Measurements from ENCODE around the gene RETN. TPM values are rescaled to one million over a fixed set of nuclear protein-coding genes. Genes with fewer than 3 reads are reported as not detected.

RETN gene
- polyA plus RNA-seq, 2 of the 4 experiments (the other 2 are of a cell fraction): not detected

GRCh38 chr19:7647156-7647555, 21.7 kb upstream of the RETN start:
- ChIA-PET CTCF (interaction anchor here (1.0 kb wide), 1 partner anchor 10 kb away, joined by 3 read pairs; no protein-coding TSS in a partner anchor), POLR2A (no interaction called here)
- WGBS (ENCODE audit: missing lambda C conversion rate): 90% methylated on average over 2 of the region's 26 CpGs

GRCh38 chr19:7648265-7649014, 20.4 kb upstream of the RETN start:
- ChIA-PET POLR2A (no interaction called here), CTCF (interaction anchor here (0.9 to 1.8 kb wide), 3 partner anchors 25 to 32 kb away, joined by 3 to 5 read pairs (median 5); partner anchors contain the start of gene TRAPPC5)
- Histone ChIP-seq H3K4me1 (no peaks in the 10 kb centered on the region), H3K4me2 (no peak overlapping the region), H3K9me3 (no peaks in the 10 kb centered on the region), H3K4me3 (no peak overlapping the region), H3K27ac (no peak overlapping the region)
- FAIRE-seq (no peak), DNase-seq (ENCODE audit: low read depth in 1 of 2, low spot score in 1 of 2) (no peak), ATAC-seq (no peak)
- TF ChIP-seq HOXB13 (CRISPR knock-in tag; IDR thresholded peaks at IDR 0.05; ENCODE audit: low read depth) (no peak), USF2 (IDR thresholded peaks at IDR 0.05) (no peak), E2F6 (IDR thresholded peaks at IDR 0.05; ENCODE audit: borderline replicate concordance, low read depth) (no peak), SMC3 (IDR thresholded peaks at IDR 0.05) (no peak), ZC3H11A (IDR thresholded peaks at IDR 0.05) (no peak), PHF8 (IDR thresholded peaks at IDR 0.05; ENCODE audit: borderline replicate concordance, low read depth) (no peak), ZFP36 (IDR thresholded peaks at IDR 0.05; ENCODE audit: borderline replicate concordance, partially characterized antibody) (no peak), ZSCAN20 (CRISPR knock-in tag; IDR thresholded peaks at IDR 0.05) (no peak)
- WGBS (ENCODE audit: missing lambda C conversion rate): 88% methylated on average over 12 of the region's 15 CpGs

More at GRCh38 chr19:7647156-7647555, 21.7 kb upstream of the RETN start:
- TF ChIP-seq HDAC2 (IDR thresholded peaks at IDR 0.05) (no peak), ZNF302 (CRISPR knock-in tag; IDR thresholded peaks at IDR 0.05) (no peak), RAD21 (conservative IDR thresholded peaks at IDR 0.05 in 1 of 2, IDR thresholded peaks at IDR 0.05 in 1 of 2) (no peak), FOSB (CRISPR knock-in tag; IDR thresholded peaks at IDR 0.05) (no peak), PBX3 (IDR thresholded peaks at IDR 0.05) (no peak)
- H3K27ac ChIP-seq: no peak overlapping the region
- H3K4me3 ChIP-seq: no peak overlapping the region
- H3K4me1 ChIP-seq: no peaks in the 10 kb centered on the region
- no peak for ATAC-seq
- no peak for DNase-seq (ENCODE audit: low read depth in 1 of 2, low spot score in 1 of 2)
- no peak for FAIRE-seq
- H3K4me2 ChIP-seq: no peak overlapping the region
- H3K9me3 ChIP-seq: no peaks in the 10 kb centered on the region

- Histone ChIP-seq H3K4me1 (no peaks in the 10 kb centered on the region), H3K4me2 (no peak overlapping the region), H3K27ac (no peak overlapping the region), H3K9me3 (no peaks in the 10 kb centered on the region), H3K4me3 (no peak overlapping the region)
- ChIA-PET POLR2A (no interaction called here), CTCF (interaction anchor here (0.7 kb wide), 1 partner anchor 30 kb away, joined by 4 read pairs; the partner anchor contains the start of gene TRAPPC5)
- no peak for ATAC-seq
- no peak for FAIRE-seq
- WGBS (ENCODE audit: missing lambda C conversion rate): 84% methylated on average over 2 of the region's 2 CpGs
- no peak for DNase-seq (ENCODE audit: low read depth in 1 of 2, low spot score in 1 of 2)
- TF ChIP-seq HOXB5 (CRISPR knock-in tag; IDR thresholded peaks at IDR 0.05): no peak
- TF ChIP-seq POLR2AphosphoS2 (conservative IDR thresholded peaks at IDR 0.05; ENCODE audit: low read length): no peak
- TF ChIP-seq HOXA7 (CRISPR knock-in tag; IDR thresholded peaks at IDR 0.05): no peak
- TF ChIP-seq ZFP36 (IDR thresholded peaks at IDR 0.05; ENCODE audit: borderline replicate concordance, partially characterized antibody): peak; percentile 85
These were observed 18.7 kb upstream of the RETN start for GRCh38 chr19:7650148-7650547.
